ENCODE data around the gene NXPH4. TPM values are rescaled to one million over a fixed set of nuclear protein-coding genes. Genes with fewer than 3 reads are reported as not detected.

Gene NXPH4
- total and polyA plus RNA-seq, 4 experiments from 2014 or later: not detected

DNA sequence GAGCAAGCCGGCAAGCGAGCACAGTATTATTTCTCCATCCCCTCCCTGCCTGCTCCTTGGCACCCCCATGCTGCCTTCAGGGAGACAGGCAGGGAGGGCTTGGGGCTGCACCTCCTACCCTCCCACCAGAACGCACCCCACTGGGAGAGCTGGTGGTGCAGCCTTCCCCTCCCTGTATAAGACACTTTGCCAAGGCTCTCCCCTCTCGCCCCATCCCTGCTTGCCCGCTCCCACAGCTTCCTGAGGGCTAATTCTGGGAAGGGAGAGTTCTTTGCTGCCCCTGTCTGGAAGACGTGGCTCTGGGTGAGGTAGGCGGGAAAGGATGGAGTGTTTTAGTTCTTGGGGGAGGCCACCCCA lies 3.9 kb upstream of the NXPH4 start:
- Mint-ChIP-seq H3K4me3 (peak overlapping the region in 1 of 8 donors; percentile 48), H3K4me1 (peaks cover 26 to 44% (median 30%) of the 10 kb centered on the region in 4 donors), H3K36me3 (no peaks in the 10 kb centered on the region), H3K9me3 (peaks cover 0 to 2% (median 0%) of the 10 kb centered on the region in 8 donors), H3K27me3 (peaks cover 26 to 31% of the 10 kb centered on the region in 2 donors), H3K27ac (peak overlapping the region in 2 of 7 donors; percentile 4 to 88)
- peaks cover 32% of the 10 kb centered on the region for H3K27me3 ChIP-seq (ENCODE audit: insufficient read depth, low read length)
- ChIA-PET POLR2A (ENCODE audit: partially characterized antibody) (interaction anchor here (1.1 to 8.0 kb wide), 2 partner anchors 29 to 487 kb away, joined by 3 to 86 read pairs; partner anchors contain the start of gene NACA), CTCF (ENCODE audit: partially characterized antibody) (interaction anchor here (1.1 to 10.8 kb wide), 6 partner anchors 9 to 88 kb away, joined by 3 to 415 read pairs (median 8); partner anchors contain the start of gene SHMT2)
- H3K27ac ChIP-seq (ENCODE audit: low read depth, low read length): no peak overlapping the region
- no peaks in the 10 kb centered on the region for H3K36me3 ChIP-seq (ENCODE audit: insufficient read depth, low read length)
- no peak for DNase-seq
- intact Hi-C loops (cut with micrococcal nuclease): loop anchor here (1.0 kb wide), 2 partner anchors 27 to 31 kb away; no protein-coding TSS in a partner anchor
- no peak overlapping the region for H3K4me3 ChIP-seq (ENCODE audit: low read length in 2 of 2)
- H3K4me1 ChIP-seq (ENCODE audit: insufficient read depth, low read length): peaks cover 35% of the 10 kb centered on the region
- no peaks in the 10 kb centered on the region for H3K9me3 ChIP-seq (ENCODE audit: control insufficient read depth in 1 of 2, low read length in 2 of 2)

GRCh38 chr12:57213058-57213715 lies 3.4 kb upstream of the NXPH4 start:
- peaks cover 0 to 2% (median 0%) of the 10 kb centered on the region in 8 donors for H3K9me3 Mint-ChIP-seq
- POLR2A ChIA-PET (ENCODE audit: partially characterized antibody): interaction anchor here (0.8 to 8.0 kb wide), 4 partner anchors 11 to 488 kb away, joined by 3 to 86 read pairs (median 6); partner anchors contain the start of genes NACA and SHMT2
- H3K4me3 Mint-ChIP-seq: peak overlapping the region in 5 of 8 donors; percentile 39 to 76 (median 49)
- no peak overlapping the region for H3K4me3 ChIP-seq (ENCODE audit: low read length in 2 of 2)
- DNase-seq: peak; percentile 79 to 83 (median 82)
- H3K27ac ChIP-seq (ENCODE audit: low read depth, low read length): no peak overlapping the region
- peaks cover 38% of the 10 kb centered on the region for H3K27me3 ChIP-seq (ENCODE audit: insufficient read depth, low read length)
- no peaks in the 10 kb centered on the region for H3K9me3 ChIP-seq (ENCODE audit: control insufficient read depth in 1 of 2, low read length in 2 of 2)
- intact Hi-C loops (cut with micrococcal nuclease): loop anchor here (1.0 kb wide), 2 partner anchors 26 to 30 kb away; no protein-coding TSS in a partner anchor
- peak overlapping the region in 5 of 7 donors; percentile 14 to 88 (median 71) for H3K27ac Mint-ChIP-seq
- peaks cover 40% of the 10 kb centered on the region for H3K4me1 ChIP-seq (ENCODE audit: insufficient read depth, low read length)
- CTCF ChIA-PET (ENCODE audit: partially characterized antibody): interaction anchor here (0.8 to 10.8 kb wide), 17 partner anchors 9 to 459 kb away, joined by 3 to 415 read pairs (median 4); partner anchors contain the start of gene SHMT2
- no peaks in the 10 kb centered on the region for H3K36me3 Mint-ChIP-seq
- peaks cover 27 to 49% (median 30%) of the 10 kb centered on the region in 4 donors for H3K4me1 Mint-ChIP-seq
- H3K27me3 Mint-ChIP-seq: peaks cover 29 to 35% of the 10 kb centered on the region in 2 donors
- H3K36me3 ChIP-seq (ENCODE audit: insufficient read depth, low read length): no peaks in the 10 kb centered on the region

GRCh38 chr12:57213763-57214397 lies 2.7 kb upstream of the NXPH4 start:
- Histone ChIP-seq H3K27me3 (ENCODE audit: insufficient read depth, low read length) (peaks cover 43% of the 10 kb centered on the region), H3K4me1 (ENCODE audit: insufficient read depth, low read length) (peaks cover 42% of the 10 kb centered on the region), H3K36me3 (ENCODE audit: insufficient read depth, low read length) (no peaks in the 10 kb centered on the region), H3K9me3 (ENCODE audit: control insufficient read depth in 1 of 2, low read length in 2 of 2) (no peaks in the 10 kb centered on the region), H3K4me3 (ENCODE audit: low read length in 2 of 2) (no peak overlapping the region), H3K27ac (ENCODE audit: low read depth, low read length) (no peak overlapping the region)
- H3K4me3 Mint-ChIP-seq: peak overlapping the region in 5 of 8 donors; percentile 27 to 86 (median 65)
- DNase-seq: no peak
- H3K27ac Mint-ChIP-seq: peak overlapping the region in 3 of 7 donors; percentile 4 to 88 (median 71)
- H3K36me3 Mint-ChIP-seq: no peaks in the 10 kb centered on the region
- ChIA-PET POLR2A (ENCODE audit: partially characterized antibody) (interaction anchor here (0.8 to 8.0 kb wide), 4 partner anchors 11 to 27 kb away, joined by 3 to 86 read pairs (median 6); partner anchors contain the start of gene SHMT2), CTCF (ENCODE audit: partially characterized antibody) (interaction anchor here (0.7 to 10.8 kb wide), 30 partner anchors 8 to 472 kb away, joined by 3 to 415 read pairs (median 4); partner anchors contain the start of genes SHMT2 and STAC3)
- H3K9me3 Mint-ChIP-seq: peaks cover 0 to 2% (median 0%) of the 10 kb centered on the region in 8 donors
- H3K27me3 Mint-ChIP-seq: peaks cover 35 to 42% of the 10 kb centered on the region in 2 donors
- intact Hi-C loops (cut with micrococcal nuclease): loop anchor here (1.0 kb wide), 3 partner anchors 11 to 29 kb away; no protein-coding TSS in a partner anchor
- peaks cover 27 to 56% (median 30%) of the 10 kb centered on the region in 4 donors for H3K4me1 Mint-ChIP-seq

DNA sequence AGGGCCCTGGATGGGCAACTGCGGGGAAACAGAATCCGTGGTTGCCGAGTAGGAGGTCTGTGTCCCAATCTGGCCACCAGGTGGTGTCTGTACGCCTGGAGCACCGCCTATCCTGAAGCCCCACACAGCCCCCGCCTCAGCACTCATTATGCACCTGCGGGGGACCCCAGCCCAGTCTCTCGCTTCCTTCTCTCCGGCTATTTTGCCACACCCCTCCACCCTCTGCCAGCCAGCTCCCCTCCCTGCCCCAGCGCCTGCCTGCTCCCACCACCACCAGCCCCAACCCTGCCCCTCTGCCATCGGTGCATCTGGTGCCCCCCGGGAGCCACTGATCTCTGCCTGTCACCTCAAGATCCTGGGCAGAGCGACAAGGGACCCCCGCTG lies 2.2 kb upstream of the NXPH4 start:
- peaks cover 0 to 2% (median 0%) of the 10 kb centered on the region in 8 donors for H3K9me3 Mint-ChIP-seq
- peaks cover 27 to 59% (median 31%) of the 10 kb centered on the region in 4 donors for H3K4me1 Mint-ChIP-seq
- H3K27ac Mint-ChIP-seq: peak overlapping the region in 2 of 7 donors; percentile 41 to 88
- intact Hi-C loops (cut with micrococcal nuclease): loop anchor here (1.0 kb wide), 1 partner anchor 11 kb away; no protein-coding TSS in a partner anchor
- H3K27me3 Mint-ChIP-seq: peaks cover 39 to 47% of the 10 kb centered on the region in 2 donors
- no peak overlapping the region for H3K4me3 ChIP-seq (ENCODE audit: low read length in 2 of 2)
- H3K36me3 ChIP-seq (ENCODE audit: insufficient read depth, low read length): no peaks in the 10 kb centered on the region
- H3K4me3 Mint-ChIP-seq: peak overlapping the region in 7 of 8 donors; percentile 13 to 86 (median 27)
- ChIA-PET CTCF (ENCODE audit: partially characterized antibody) (interaction anchor here (0.7 to 10.8 kb wide), 26 partner anchors 12 to 472 kb away, joined by 3 to 415 read pairs (median 4); partner anchors contain the start of genes SHMT2 and STAC3), POLR2A (ENCODE audit: partially characterized antibody) (interaction anchor here (0.6 to 8.0 kb wide), 5 partner anchors 10 to 93 kb away, joined by 3 to 86 read pairs (median 4); partner anchors contain the start of gene SHMT2)
- peak; percentile 61 to 72 (median 65) for DNase-seq
- no peak overlapping the region for H3K27ac ChIP-seq (ENCODE audit: low read depth, low read length)
- H3K27me3 ChIP-seq (ENCODE audit: insufficient read depth, low read length): peaks cover 47% of the 10 kb centered on the region
- H3K36me3 Mint-ChIP-seq: no peaks in the 10 kb centered on the region
- H3K9me3 ChIP-seq (ENCODE audit: control insufficient read depth in 1 of 2, low read length in 2 of 2): no peaks in the 10 kb centered on the region
- H3K4me1 ChIP-seq (ENCODE audit: insufficient read depth, low read length): peaks cover 42% of the 10 kb centered on the region

DNA sequence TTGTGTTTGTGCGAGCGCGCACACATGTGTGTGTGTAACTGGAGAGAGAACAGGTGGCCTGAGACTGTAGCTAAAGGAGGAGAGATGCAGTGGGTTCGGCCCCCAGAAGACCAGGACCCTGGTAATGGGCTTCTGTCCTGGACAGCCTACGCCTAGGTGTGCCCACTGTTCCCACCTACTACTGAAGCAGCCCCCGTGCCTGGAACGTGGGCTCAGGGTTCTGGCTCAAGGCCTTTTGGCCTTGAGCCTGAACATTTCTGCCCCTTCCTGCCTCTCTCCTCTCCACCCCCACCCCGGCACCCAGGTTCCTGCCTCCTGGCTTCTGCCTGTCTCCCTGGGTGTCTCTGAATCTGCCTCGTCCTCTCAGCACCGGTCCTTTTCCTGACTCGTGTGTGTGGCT lies 1.5 kb upstream of the NXPH4 start:
- Histone ChIP-seq H3K9me3 (ENCODE audit: control insufficient read depth in 1 of 2, low read length in 2 of 2) (no peaks in the 10 kb centered on the region), H3K36me3 (ENCODE audit: insufficient read depth, low read length) (no peaks in the 10 kb centered on the region), H3K4me1 (ENCODE audit: insufficient read depth, low read length) (peaks cover 42% of the 10 kb centered on the region), H3K27ac (ENCODE audit: low read depth, low read length) (no peak overlapping the region), H3K27me3 (ENCODE audit: insufficient read depth, low read length) (peaks cover 54% of the 10 kb centered on the region), H3K4me3 (ENCODE audit: low read length in 2 of 2) (no peak overlapping the region)
- H3K4me3 Mint-ChIP-seq: peak overlapping the region in 3 of 8 donors; percentile 38 to 85 (median 74)
- CTCF ChIA-PET (ENCODE audit: partially characterized antibody): interaction anchor here (1.1 to 10.8 kb wide), 9 partner anchors 13 to 473 kb away, joined by 3 to 415 read pairs (median 8); partner anchors contain the start of gene SHMT2
- peaks cover 0 to 2% (median 0%) of the 10 kb centered on the region in 8 donors for H3K9me3 Mint-ChIP-seq
- no peaks in the 10 kb centered on the region for H3K36me3 Mint-ChIP-seq
- intact Hi-C loops (cut with micrococcal nuclease): no loop called here
- peaks cover 43 to 51% of the 10 kb centered on the region in 2 donors for H3K27me3 Mint-ChIP-seq
- H3K27ac Mint-ChIP-seq: peak overlapping the region in 2 of 7 donors; percentile 72 to 88
- POLR2A ChIA-PET (ENCODE audit: partially characterized antibody): interaction anchor here (1.0 to 8.0 kb wide), 4 partner anchors 9 to 26 kb away, joined by 3 to 86 read pairs (median 6); no protein-coding TSS in a partner anchor
- no peak for DNase-seq
- peaks cover 30 to 59% (median 32%) of the 10 kb centered on the region in 4 donors for H3K4me1 Mint-ChIP-seq

DNA sequence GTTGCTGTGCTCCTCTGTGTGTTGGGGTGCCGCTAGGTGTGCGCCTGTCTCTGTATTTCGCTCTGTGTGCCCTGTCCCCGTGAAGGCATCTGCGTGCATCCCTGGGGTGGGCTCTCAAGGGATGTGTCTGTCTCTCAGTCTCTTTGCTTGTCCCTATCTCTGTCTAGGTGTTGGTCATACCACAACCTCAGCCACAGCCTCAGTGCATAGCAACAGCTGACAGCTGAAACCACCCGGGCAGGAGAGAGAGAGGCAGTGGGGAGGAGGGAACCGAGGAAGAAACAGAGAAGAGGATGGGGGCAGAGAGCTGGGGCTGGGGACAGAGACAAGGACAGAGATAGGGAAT lies 953 bp upstream of the NXPH4 start:
- H3K27ac Mint-ChIP-seq: peak overlapping the region in 5 of 7 donors; percentile 13 to 69 (median 23)
- peak overlapping the region; percentile 56 to 85 (median 71) for H3K4me3 Mint-ChIP-seq
- Histone ChIP-seq H3K27ac (ENCODE audit: low read depth, low read length) (no peak overlapping the region), H3K36me3 (ENCODE audit: insufficient read depth, low read length) (no peaks in the 10 kb centered on the region), H3K4me1 (ENCODE audit: insufficient read depth, low read length) (peaks cover 42% of the 10 kb centered on the region), H3K9me3 (ENCODE audit: control insufficient read depth in 1 of 2, low read length in 2 of 2) (no peaks in the 10 kb centered on the region), H3K4me3 (ENCODE audit: low read length in 2 of 2) (peak overlapping the region in 1 of 2 donors; percentile 41), H3K27me3 (ENCODE audit: insufficient read depth, low read length) (peaks cover 56% of the 10 kb centered on the region)
- CTCF ChIA-PET (ENCODE audit: partially characterized antibody): interaction anchor here (2.8 to 10.8 kb wide), 3 partner anchors 13 to 49 kb away, joined by 11 to 415 read pairs (median 157); partner anchors contain the start of gene SHMT2
- H3K36me3 Mint-ChIP-seq: no peaks in the 10 kb centered on the region
- peaks cover 31 to 62% (median 34%) of the 10 kb centered on the region in 4 donors for H3K4me1 Mint-ChIP-seq
- DNase-seq: peak in 2 of 5 donors; percentile 55 to 64
- H3K27me3 Mint-ChIP-seq: peaks cover 45 to 53% of the 10 kb centered on the region in 2 donors
- peaks cover 0 to 2% (median 0%) of the 10 kb centered on the region in 8 donors for H3K9me3 Mint-ChIP-seq
- intact Hi-C loops (cut with micrococcal nuclease): no loop called here
- POLR2A ChIA-PET (ENCODE audit: partially characterized antibody): interaction anchor here (1.0 to 8.0 kb wide), 2 partner anchors 9 to 26 kb away, joined by 3 to 86 read pairs; no protein-coding TSS in a partner anchor
